NT2/D1 (cell line): ENCODE data around the gene HYDIN.

Experiments
- SUZ12 ChIP-seq: IDR thresholded peaks from 2 replicates; pipeline ENCODE4 v1.6.1; 2011; ENCODE audit not compliant: insufficient read length, insufficient read depth; ENCODE audit errors: extremely low read depth
- YY1 ChIP-seq: IDR thresholded peaks from 2 replicates; pipeline ENCODE4 v1.6.1; 2011; ENCODE audit not compliant: insufficient read length, insufficient read depth
- ZNF274 ChIP-seq: IDR thresholded peaks from 2 replicates; pipeline ENCODE4 v1.6.1; 2011; ENCODE audit warnings: mild to moderate bottlenecking, low read depth, low read length

- TF ChIP-seq SUZ12 (no peak), YY1 (no peak), ZNF274 (no peak)
These were observed 470.3 kb downstream of the HYDIN start for GRCh38 chr16:70760221-70760620.
